ENCODE measurements around the gene FBXL17. TPM values are rescaled to one million over a fixed set of nuclear protein-coding genes. Genes with fewer than 3 reads are reported as not detected.
"Not testable (repeated sequence)": the region's sequence is repeated elsewhere in the genome, so short reads cannot be mapped to it uniquely, and the experiment has no call there.

FBXL17 gene
- total RNA-seq, result 34.1 TPM

- DNase-seq, result peak; percentile 96
These were observed at the start of gene FBXL17 for GRCh38 chr5:108381954-108382783. Gene FBXL17 (minus strand): TSS chr5:108382098.

DNA sequence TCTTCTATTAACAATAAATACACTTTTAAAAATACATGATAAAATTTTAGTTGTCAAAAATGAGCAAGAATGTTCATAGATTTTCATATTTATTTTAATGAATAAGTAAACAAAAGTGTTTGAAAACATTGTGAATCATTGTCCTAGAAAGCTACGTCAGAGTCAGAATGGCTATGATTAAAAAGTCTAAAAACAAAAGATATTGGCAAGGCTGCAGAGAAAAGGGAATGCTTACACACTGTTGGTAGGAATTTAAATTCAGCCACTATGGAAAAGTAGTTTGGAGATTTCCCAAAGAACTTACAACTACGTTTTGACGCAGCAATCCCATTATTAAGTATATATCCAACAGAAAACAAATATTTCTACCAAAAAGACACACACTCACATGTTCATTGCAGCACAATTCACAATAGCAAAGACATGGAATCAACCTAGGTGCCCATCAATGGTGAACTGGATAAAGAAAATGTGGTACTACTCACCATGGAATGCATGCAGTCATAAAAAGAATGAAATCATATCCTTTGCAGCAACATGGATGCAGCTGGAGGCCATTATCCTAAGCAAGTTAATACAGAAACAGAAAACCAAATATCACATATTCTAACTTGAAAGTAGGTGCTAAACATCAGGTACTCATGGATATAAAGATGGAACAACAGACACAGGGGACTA is 49.2 kb upstream of the FBXL17 start:
- DNase-seq, result no peak

- DNase-seq, result no peak
These were observed 39.8 kb upstream of the FBXL17 start for GRCh38 chr5:108421713-108422112.

DNA sequence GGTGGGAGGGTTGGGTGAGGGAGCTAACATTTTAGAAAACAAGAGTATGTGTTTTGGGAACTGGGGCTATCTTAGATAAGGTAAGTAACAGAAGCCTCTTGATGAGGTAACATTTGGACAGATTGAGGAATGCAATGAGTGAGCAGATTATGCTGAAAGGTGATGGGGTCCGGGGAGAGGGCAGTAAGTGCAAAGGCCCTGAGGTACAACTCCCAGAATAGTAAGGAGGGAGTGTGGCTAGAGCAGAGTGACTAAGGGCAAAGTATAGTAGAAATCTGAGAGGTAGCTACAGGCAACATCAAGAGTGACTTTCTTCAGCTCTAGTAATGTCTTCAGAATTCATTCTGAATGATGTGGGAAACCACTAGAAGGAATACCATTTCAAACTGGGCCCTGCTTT is 38.9 kb upstream of the FBXL17 start:
- no peak for DNase-seq

GRCh38 chr5:108420158-108420557 is 38.3 kb upstream of the FBXL17 start:
- no peak for DNase-seq

DNA sequence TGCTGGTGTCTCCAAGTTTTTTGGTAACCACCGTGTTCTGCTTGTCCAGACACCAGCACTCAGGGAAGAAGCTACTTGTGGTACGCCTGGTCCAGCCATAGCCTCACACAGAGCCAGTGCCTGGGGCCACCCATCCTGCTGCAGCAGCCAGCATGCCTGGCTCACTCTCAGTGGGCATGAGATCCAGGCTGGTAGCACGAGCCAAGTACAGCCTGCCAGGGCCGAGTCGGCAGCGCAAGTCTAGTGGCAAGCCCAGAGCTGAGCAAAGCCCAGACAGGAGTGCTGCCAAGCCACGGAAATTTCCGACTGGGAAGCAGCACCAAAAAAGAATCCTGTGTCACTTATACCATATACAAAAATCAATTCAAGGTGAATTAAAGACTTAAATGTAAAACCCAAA is 36.3 kb upstream of the FBXL17 start:
- no peak for DNase-seq

DNA sequence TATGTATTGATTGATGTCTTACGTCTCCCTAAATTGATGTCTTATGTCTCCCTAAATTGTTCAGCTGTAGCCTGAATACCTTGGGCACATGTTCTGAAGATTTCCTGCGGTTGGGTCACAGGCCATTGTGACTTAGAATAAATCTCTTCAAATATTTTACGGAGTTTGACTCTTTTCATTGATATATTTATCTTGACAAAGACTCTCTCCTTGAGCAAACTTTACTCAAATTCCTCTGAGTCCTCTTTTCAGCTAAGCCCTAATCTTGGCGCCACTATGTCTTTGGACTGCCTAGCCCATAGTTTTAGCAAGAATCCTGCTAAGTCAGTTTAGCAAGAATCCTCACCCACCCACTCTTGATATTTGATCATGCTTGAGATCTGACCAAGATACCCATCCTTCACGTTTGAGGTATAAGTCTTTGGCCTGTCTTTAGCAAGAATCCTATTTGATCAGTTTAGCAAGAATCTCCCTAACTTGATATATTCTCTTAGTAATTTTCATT is 35.3 kb upstream of the FBXL17 start:
- no peak for DNase-seq

DNA sequence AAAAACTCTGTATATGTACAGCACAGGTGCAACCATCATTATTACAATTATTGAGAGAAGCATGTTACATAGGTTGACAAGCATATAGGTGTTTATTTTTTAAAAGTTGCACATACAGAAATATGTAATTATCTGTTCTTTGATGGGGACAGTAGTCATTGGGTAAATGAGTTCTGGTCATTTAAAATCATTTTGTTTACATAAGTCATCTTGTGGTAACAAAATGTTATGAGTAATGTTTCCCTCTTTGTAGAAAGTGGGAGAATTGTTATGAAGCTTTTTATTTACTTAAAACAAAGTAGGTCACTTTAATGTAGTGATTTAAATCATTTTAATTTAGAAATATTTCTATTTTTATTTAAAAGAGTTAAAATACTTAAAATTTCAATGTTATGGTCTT is 33.8 kb upstream of the FBXL17 start:
- no peak for DNase-seq

DNA sequence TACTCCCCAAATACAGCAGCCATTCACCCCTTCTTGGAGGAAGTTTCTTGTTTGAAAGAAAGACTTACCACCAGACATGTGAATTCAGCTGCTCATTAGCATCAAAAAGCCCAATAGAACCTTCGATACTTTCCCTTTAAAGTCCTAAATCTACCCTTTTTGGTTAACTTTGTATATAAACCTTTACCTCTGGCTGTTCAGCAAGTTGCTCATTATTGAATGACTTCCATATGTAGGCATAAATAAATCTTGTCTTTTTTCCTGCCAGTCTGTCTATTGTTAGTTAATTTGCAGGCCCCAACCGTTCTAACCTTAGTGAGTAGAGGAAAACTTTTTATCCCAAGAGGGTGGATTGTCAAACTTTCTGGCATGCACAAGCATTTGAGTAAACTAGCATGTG is 27.9 kb upstream of the FBXL17 start:
- peak; percentile 21 for DNase-seq

DNA sequence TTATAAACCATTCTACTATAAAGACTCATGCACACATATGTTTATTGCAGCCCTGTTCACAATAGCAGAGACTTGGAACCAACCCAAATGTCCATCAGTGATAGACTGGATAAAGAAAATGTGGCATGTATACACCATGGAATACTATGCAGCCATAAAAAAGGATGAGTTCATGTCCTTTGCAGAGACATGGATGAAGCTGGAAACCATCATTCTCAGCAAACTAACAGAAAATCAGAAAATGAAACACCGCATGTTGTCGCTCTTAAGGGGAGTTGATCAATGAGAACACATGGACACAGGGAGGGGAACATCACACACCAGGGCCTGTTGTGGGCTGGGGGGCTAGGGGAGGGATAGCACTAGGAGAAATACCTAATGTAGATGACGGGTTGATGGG is 23.3 kb upstream of the FBXL17 start:
- not testable (repeated sequence) for DNase-seq

DNA sequence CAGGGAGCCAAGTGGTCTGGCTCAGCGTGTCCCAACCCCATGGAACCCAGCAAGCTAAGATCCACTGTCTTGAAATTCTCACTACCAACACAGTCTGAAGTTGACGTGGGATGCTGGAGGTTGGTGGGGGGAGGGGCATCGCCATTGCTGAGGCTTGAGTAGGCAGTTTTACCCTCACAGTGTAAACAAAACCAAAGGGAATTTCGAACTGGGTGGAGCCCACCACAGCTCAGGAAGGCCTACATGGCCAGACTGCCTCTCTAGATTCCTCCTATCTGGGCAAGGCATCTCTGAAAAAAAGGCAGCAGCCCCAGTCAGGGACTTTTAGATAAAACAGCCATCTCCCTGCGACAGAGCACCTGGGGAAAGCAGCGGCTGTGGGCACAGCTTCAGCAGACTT is 17.1 kb upstream of the FBXL17 start:
- DNase-seq, result no peak

DNA sequence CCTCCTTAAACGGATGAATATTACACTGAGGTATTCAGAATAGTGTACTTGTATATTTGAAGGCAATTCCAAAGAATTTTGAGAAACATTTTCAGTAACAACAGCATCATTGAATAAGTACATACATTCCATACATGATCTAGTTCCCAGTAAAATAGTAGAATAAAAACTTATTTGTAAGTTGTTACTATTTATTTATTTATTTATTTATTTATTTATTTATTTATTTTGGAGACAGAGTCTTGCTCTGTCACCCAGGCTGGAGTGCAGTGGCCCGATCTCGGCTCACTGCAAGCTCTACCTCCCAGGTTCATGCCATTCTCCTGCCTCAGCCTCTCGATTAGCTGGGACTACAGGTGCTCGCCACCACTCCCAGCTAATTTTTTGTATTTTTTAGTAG is 14.9 kb upstream of the FBXL17 start:
- DNase-seq, result not testable (repeated sequence)

- DNase-seq, result no peak
These were observed 5.9 kb upstream of the FBXL17 start for GRCh38 chr5:108387758-108388157.

- DNase-seq, result no peak
These were observed 4.6 kb upstream of the FBXL17 start for GRCh38 chr5:108386345-108387061.

GRCh38 chr5:108384741-108385140 is 2.8 kb upstream of the FBXL17 start:
- no peak for DNase-seq

DNA sequence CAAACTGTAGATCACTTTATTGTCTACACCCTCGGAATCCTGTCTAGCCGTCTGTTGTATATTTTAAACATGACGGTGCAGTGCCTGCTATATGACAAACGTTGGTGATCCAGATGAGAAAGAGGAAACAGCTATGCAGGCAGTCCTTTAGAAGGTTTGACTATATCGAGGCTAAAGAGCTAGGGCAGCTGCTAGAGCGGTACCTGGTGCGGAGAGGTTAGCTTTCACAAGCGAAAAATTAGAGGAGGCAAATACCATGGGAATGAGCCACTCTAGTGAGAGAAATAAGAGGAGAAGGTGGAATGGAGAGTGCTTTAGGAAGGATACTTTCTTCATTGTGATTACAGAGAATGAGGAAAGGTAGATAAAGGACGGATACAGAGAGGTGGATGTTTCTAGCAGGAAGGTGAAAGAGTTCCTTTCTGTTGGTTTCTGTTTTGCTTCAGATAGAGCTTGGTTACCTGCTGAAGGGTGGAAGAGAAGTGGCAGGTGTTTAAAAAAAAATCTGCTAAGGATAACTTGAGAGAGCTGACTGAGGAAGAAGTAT is 959 bp upstream of the FBXL17 start:
- peak; percentile 57 for DNase-seq

DNA sequence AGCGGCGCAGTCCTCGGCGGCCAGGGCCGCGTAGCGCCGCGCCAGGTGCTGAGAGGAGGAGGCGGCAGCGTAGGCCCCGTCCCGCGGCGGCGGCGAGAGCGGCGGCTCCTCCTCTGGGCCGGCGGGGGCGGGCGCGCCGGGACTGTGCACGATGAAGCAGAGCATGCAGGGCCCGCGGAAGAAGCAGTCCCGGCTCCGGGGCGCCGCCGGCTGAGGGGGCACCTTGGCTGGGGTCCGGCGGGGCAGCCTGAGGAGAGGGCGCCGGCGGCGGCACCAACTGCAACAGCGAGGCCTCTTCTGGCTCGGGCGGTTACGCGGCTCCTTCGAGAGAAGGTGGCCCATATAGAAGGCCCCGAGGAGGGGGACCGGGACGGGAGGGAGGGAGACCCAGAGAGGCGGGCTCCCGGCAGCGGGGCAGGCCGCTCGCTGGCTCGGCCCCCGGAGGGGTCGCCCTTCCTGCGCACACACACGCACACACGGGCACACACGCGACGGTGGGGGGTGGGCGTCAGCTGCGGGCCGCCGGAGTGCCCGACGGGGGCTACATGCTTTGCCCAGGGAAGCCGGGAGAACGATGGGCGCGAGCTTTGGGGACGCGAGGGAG is 446 bp downstream of the FBXL17 start:
- peak; percentile 86 for DNase-seq

DNA sequence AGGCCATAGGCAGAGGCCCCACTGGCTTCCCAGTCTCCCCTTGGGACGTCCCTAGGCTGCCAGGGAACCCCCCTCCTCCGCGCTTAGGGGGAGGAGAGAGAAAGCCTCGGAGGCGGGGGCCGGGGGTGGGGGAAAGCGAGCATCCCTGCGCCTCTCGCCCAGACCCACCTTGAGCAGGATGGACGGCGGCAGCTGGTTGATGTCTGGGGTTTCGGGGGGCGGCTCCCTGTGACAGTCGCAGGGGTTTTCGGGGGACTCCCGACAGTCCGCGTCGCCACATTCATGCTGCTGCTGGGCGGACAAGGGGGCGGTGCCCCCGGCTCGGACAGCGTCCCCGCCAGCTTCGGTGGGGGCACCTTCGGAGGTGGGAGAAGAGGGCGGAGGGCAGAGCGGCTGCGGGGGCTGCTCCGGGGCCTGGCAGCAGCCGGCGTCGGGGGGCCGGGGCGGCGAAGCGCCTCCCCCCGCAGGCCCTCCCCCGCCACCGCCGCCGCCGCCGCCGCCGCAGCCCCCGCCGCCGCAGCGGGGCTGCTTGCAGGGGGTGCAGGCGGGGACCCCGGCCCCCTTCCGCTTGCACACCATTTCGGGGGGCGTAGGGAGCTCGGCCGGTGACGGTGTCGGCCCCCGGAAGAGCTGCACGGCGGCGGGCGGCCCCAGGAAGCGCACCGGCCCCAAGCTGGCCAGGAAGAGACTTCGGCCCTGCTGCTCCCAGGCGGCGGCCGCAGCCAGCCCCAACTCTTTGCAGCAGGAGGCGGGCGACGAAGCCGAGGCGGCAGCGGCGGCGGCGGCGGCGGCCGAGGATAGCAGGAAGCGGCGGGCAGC is 1.2 kb downstream of the FBXL17 start:
- DNase-seq, result peak; percentile 88

GRCh38 chr5:108379722-108380530 is 2.0 kb downstream of the FBXL17 start:
- DNase-seq, result peak; percentile 41

DNA sequence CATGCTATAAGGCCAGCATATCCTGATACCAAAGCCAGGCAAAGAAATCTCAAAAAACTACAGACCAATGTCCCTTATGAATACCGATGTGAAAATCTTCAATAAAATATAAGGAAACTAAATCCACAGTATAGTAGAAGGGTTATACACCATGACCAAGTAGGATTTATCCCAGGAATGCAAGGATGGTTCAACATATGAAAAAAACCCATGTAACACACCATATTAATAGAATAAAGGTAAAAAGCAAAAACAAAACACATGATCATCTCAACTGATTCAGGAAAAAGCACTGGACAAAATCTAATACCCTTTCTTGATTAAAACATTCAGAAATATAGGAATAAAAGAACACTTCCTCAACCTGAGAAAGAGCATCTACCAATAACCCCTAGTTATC is 6.1 kb downstream of the FBXL17 start:
- DNase-seq, result no peak

Measured in tongue (tissue), 2 donors.